GM12878 (cell line): ENCODE measurements around the gene BRME1. TPM values are rescaled to one million over a fixed set of nuclear protein-coding genes. Genes with fewer than 3 reads are reported as not detected.

Experiments used
- BRCA1 ChIP-seq: IDR thresholded peaks from 2 replicates; pipeline ENCODE4 v1.6.1; 2011; ENCODE audit warnings: low read depth, low read length, improper control_type of control experiment
- ETV6 ChIP-seq, 2 experiments: fragments of 450-650 bp in 1 of 2; IDR thresholded peaks in 1 of 2; conservative IDR thresholded peaks in 1 of 2; 2 replicates each; pipeline ENCODE4 v1.6.1; 2014; ENCODE audit warnings: antibody characterized with exemption in 1 of 2, borderline replicate concordance in 1 of 2, low read depth in 1 of 2, mild to moderate bottlenecking in 1 of 2, moderate library complexity in 1 of 2
- HDAC6 ChIP-seq: fragments of 200-600 bp; sonication (generic); IDR thresholded peaks from one replicate; pipeline ENCODE4 v1.8.0; 2017; ENCODE audit warnings: antibody characterized with exemption; ENCODE audit not compliant: unreplicated experiment
- LARP7 ChIP-seq: fragments of 450-650 bp; IDR thresholded peaks from 2 replicates; pipeline ENCODE4 v1.6.1; 2017; ENCODE audit warnings: mild to moderate bottlenecking
- NFYB ChIP-seq: IDR thresholded peaks from 2 replicates; pipeline ENCODE4 v1.6.1; 2011; ENCODE audit warnings: low read depth, mild to moderate bottlenecking, low read length, improper control_type of control experiment, moderate library complexity; ENCODE audit not compliant: insufficient read depth
- POLR2A ChIP-seq: IDR thresholded peaks from 2 replicates; pipeline ENCODE4 v1.6.1; 2011; ENCODE audit warnings: low read depth, mild to moderate bottlenecking, low read length
- YY1 ChIP-seq: IDR thresholded peaks from 2 replicates; pipeline ENCODE4 v1.6.1; 2011; ENCODE audit warnings: low read depth, mild to moderate bottlenecking, low read length
- microRNA counts: library from miRNA; unstranded; fragments of <30 nt; microRNA quantifications from one replicate; lab custom pipeline; 2016
- microRNA-seq: library from miRNA; unstranded; fragments of <30 nt; microRNA quantifications from one replicate; pipeline ENCODE4, GENCODE V29; 2018
- polyA plus RNA-seq, 11 experiments: library from polyadenylated mRNA; depleted of rRNA in 4 of 11; unstranded in 6 of 11; stranded (reverse) in 5 of 11; fragments of >200 nt; fragmentation: Nextera tagmentation in 4 of 11; fragmentation: Illumina TruSeq in 1 of 11; extraction: Ambion mirVana in 4 of 11; extraction: Trizol in 1 of 11; gene quantifications; 1 replicate in 1 of 11; 2 replicates in 10 of 11; pipeline versions ENCODE4 v1.2.1 to v1.2.3, GENCODE V29; 2011 to 2016; ENCODE audit warnings: inconsistent platforms in 2 of 11, missing spikeins in 2 of 11, low read depth in 1 of 11
- small RNA-seq: library from RNA; depleted of rRNA; stranded (forward); fragments of <200 nt; gene quantifications from one replicate; pipeline ENCODE3, GENCODE V24; 2014
- total RNA-seq, 4 experiments: library from RNA; depleted of rRNA in 3 of 4; stranded (reverse); fragments of >200 nt in 3 of 4; fragmentation: Illumina TruSeq in 1 of 4; extraction: Trizol in 1 of 4; gene quantifications; 2 replicates each; pipeline versions ENCODE4 v1.2.1 to v1.2.3, GENCODE V29; 2013 to 2021
- TF ChIP-seq, protein P1 (sequence below): fragments of 450-650 bp; IDR thresholded peaks from 2 replicates; pipeline ENCODE4 v1.6.1; 2016; ENCODE audit warnings: mild to moderate bottlenecking
- TF ChIP-seq, protein P2 (sequence below): IDR thresholded peaks from 2 replicates; pipeline ENCODE4 v1.6.1; 2012; ENCODE audit warnings: low read length, inconsistent platforms

BRME1 gene
- total and polyA plus RNA-seq, 10 of the 15 experiments (the other 5 are each of a cell fraction or from before 2014, with no cell fraction given) = 0.07 to 2.2 (median 1.1) TPM; not detected in 1

DNA sequence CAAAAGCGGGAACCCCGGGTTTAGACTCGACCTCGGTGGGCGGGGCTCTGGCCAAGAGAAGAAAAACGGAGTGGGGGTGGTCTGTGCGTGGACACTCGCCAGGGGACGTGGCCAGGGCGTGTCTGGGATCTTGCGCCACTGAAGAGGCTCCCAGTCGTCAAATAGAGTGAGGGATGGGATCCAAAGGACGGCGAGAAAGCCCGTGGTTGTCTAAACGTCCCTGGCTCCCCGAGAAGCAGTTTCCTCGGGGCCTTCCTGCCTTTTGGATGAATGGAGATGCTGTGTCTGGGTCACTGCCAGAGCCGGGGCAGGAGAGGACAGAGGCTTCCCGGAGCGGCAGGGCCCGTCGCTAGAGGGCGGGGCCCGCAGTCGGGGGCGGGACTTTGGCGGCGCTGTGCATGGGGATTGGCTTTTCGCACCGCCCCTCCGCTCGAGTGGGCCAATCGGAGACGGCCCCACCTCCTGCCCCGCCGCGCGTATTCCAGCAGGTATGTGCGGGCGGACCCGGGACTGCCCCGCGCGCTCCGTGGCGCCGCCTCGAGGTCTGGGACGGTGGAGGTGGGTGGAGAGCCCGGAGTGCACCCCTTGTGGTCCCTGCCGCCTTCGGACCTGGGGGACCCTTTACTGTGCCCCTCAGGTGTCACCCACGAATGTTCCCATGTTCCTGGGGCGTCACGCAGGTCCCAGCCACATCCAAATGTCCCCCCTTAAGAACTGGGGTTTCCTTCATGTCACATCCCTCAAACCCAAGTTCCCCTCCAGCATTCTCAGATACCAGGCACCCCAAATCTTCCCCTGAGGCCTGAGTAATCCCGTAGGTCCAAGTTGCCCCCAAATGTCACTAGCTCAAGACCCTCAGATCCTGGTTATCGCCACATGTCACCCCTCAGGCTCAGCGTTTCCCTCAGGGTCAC lies 72.3 kb downstream of the BRME1 start (continued):
- peak; percentile 61 for TF ChIP-seq LARP7
- peak; percentile 69 for TF ChIP-seq POLR2A
- 0 out of 2 replicates have a peak, but pooled peaks have one; percentile 42 for TF ChIP-seq YY1
- TF ChIP-seq, protein P1, sequence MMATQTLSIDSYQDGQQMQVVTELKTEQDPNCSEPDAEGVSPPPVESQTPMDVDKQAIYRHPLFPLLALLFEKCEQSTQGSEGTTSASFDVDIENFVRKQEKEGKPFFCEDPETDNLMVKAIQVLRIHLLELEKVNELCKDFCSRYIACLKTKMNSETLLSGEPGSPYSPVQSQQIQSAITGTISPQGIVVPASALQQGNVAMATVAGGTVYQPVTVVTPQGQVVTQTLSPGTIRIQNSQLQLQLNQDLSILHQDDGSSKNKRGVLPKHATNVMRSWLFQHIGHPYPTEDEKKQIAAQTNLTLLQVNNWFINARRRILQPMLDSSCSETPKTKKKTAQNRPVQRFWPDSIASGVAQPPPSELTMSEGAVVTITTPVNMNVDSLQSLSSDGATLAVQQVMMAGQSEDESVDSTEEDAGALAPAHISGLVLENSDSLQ = peak; percentile 99
- peak; percentile 16 for TF ChIP-seq HDAC6
- peak; percentile 98 for TF ChIP-seq NFYB
- TF ChIP-seq, protein P2, sequence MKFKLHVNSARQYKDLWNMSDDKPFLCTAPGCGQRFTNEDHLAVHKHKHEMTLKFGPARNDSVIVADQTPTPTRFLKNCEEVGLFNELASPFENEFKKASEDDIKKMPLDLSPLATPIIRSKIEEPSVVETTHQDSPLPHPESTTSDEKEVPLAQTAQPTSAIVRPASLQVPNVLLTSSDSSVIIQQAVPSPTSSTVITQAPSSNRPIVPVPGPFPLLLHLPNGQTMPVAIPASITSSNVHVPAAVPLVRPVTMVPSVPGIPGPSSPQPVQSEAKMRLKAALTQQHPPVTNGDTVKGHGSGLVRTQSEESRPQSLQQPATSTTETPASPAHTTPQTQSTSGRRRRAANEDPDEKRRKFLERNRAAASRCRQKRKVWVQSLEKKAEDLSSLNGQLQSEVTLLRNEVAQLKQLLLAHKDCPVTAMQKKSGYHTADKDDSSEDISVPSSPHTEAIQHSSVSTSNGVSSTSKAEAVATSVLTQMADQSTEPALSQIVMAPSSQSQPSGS = no peak
- no peak for TF ChIP-seq BRCA1
- TF ChIP-seq ETV6 (conservative IDR thresholded peaks at IDR 0.05 in 1 of 2, IDR thresholded peaks at IDR 0.05 in 1 of 2; ENCODE audit: borderline replicate concordance in 1 of 2, low read depth in 1 of 2) = no peak
- TF ChIP-seq, all 136 proteins: peak for 40

MicroRNAs encoded within 50 kb of the gene (microRNA counts, 767-probe panel; counts per million panel counts)
- microRNA hsa-miR-181c-5p (lab: Ali Mortazavi, UCI) = 1,807 counts per million, percentile 70 among the panel's probes with 10 or more counts
- 3,908 counts per million, percentile 94 among the panel's probes with 10 or more counts for microRNA hsa-miR-23a-3p (lab: Ali Mortazavi, UCI)
- microRNA hsa-miR-24-3p (lab: Ali Mortazavi, UCI) = 3,217 counts per million, percentile 90 among the panel's probes with 10 or more counts
- microRNA hsa-miR-27a-3p (lab: Ali Mortazavi, UCI) = 1,973 counts per million, percentile 75 among the panel's probes with 10 or more counts

Small RNAs within 50 kb of the gene (microRNA-seq; reads per million reads assigned to microRNA genes)
- gene MIR181C = 4,151 reads per million, percentile 94 among the genes with 10 or more reads in this experiment
- gene MIR181D = 1,269 reads per million, percentile 90 among the genes with 10 or more reads in this experiment

Small RNAs within 50 kb of the gene (small RNA-seq; reads per million reads assigned to genes)
- gene MIR181C (925 reads per million, percentile 100 among the genes with 10 or more reads in this experiment), gene MIR181D (206 reads per million, percentile 99 among the genes with 10 or more reads in this experiment)

Other genes starting within 250 kb of the BRME1 start
Only the 7 nearest of the 16 such genes appear.
- gene ZSWIM4, start 110.7 kb downstream of the BRME1 start, total RNA-seq (2014; rRNA removed) = 3.1 TPM in 2 replicates
- gene ZSWIM4, start 110.7 kb downstream of the BRME1 start, total RNA-seq (2014; rRNA removed; fragmentation: Illumina TruSeq; extraction: Trizol) = 1.1 and 1.2 TPM in 2 replicates
- 11.1 and 12.2 TPM in 2 replicates for gene ZSWIM4, start 110.7 kb downstream of the BRME1 start, total RNA-seq (2021)
- 0.66 and 1.3 TPM in 2 replicates for gene ZSWIM4, start 110.7 kb downstream of the BRME1 start, polyA plus RNA-seq (2011; rRNA removed)
- 1.6 and 2.2 TPM in 2 replicates for gene ZSWIM4, start 110.7 kb downstream of the BRME1 start, polyA plus RNA-seq (2014; fragmentation: Illumina TruSeq; extraction: Trizol)
- gene ZSWIM4, start 110.7 kb downstream of the BRME1 start, polyA plus RNA-seq (2014; fragmentation: Nextera tagmentation; extraction: Ambion mirVana) = not detected
- 5.1 and 5.6 TPM in 2 replicates for gene ZSWIM4, start 110.7 kb downstream of the BRME1 start, polyA plus RNA-seq (2014; rRNA removed)
- 1 to 10 TPM in 1 of 2 experiments, under 1 TPM in 1; 0.73 to 1.2 TPM for gene ZSWIM4, start 110.7 kb downstream of the BRME1 start, polyA plus RNA-seq (2016; fragmentation: Nextera tagmentation; extraction: Ambion mirVana)
- gene NANOS3, start 29.0 kb downstream of the BRME1 start, total RNA-seq (2014; rRNA removed) = 0.54 and 1.5 TPM in 2 replicates
- gene NANOS3, start 29.0 kb downstream of the BRME1 start, total RNA-seq (2014; rRNA removed; fragmentation: Illumina TruSeq; extraction: Trizol) = 1.5 and 1.6 TPM in 2 replicates
- gene NANOS3, start 29.0 kb downstream of the BRME1 start, total RNA-seq (2021) = 1.5 and 1.7 TPM in 2 replicates
- 0.24 and 0.69 TPM in 2 replicates for gene NANOS3, start 29.0 kb downstream of the BRME1 start, polyA plus RNA-seq (2011; rRNA removed)
- gene NANOS3, start 29.0 kb downstream of the BRME1 start, polyA plus RNA-seq (2014; fragmentation: Illumina TruSeq; extraction: Trizol) = 1.00 TPM in 1 of 2 replicates, not detected in the other
- under 1 TPM; 0.31 to 0.80 TPM for gene NANOS3, start 29.0 kb downstream of the BRME1 start, polyA plus RNA-seq (2014; fragmentation: Nextera tagmentation; extraction: Ambion mirVana)
- 0.81 and 2.3 TPM in 2 replicates for gene NANOS3, start 29.0 kb downstream of the BRME1 start, polyA plus RNA-seq (2014; rRNA removed)
- gene NANOS3, start 29.0 kb downstream of the BRME1 start, polyA plus RNA-seq (2016; fragmentation: Nextera tagmentation; extraction: Ambion mirVana) = under 1 TPM; 0.53 to 0.62 TPM
- gene CC2D1A, start 84 bp upstream of the BRME1 start, total RNA-seq (2014; rRNA removed) = 13.2 and 17.3 TPM in 2 replicates
- gene CC2D1A, start 84 bp upstream of the BRME1 start, total RNA-seq (2014; rRNA removed; fragmentation: Illumina TruSeq; extraction: Trizol) = 9.0 and 10.2 TPM in 2 replicates
- gene CC2D1A, start 84 bp upstream of the BRME1 start, total RNA-seq (2021) = 32.7 and 36.1 TPM in 2 replicates
- gene CC2D1A, start 84 bp upstream of the BRME1 start, polyA plus RNA-seq (2011; rRNA removed) = 7.4 and 11.9 TPM in 2 replicates
- gene CC2D1A, start 84 bp upstream of the BRME1 start, polyA plus RNA-seq (2014; fragmentation: Illumina TruSeq; extraction: Trizol) = 7.3 and 14.8 TPM in 2 replicates
- 1 to 10 TPM in 1 of 2 experiments, under 1 TPM in 1; 0.13 to 1.0 TPM for gene CC2D1A, start 84 bp upstream of the BRME1 start, polyA plus RNA-seq (2014; fragmentation: Nextera tagmentation; extraction: Ambion mirVana)
- gene CC2D1A, start 84 bp upstream of the BRME1 start, polyA plus RNA-seq (2014; rRNA removed) = 24.9 and 28.0 TPM in 2 replicates
- 10 to 100 TPM; 18.6 to 22.5 TPM for gene CC2D1A, start 84 bp upstream of the BRME1 start, polyA plus RNA-seq (2016; fragmentation: Nextera tagmentation; extraction: Ambion mirVana)
- gene PODNL1, start 32.3 kb upstream of the BRME1 start, total RNA-seq (2014; rRNA removed) = not detected in 2 replicates
- gene PODNL1, start 32.3 kb upstream of the BRME1 start, total RNA-seq (2014; rRNA removed; fragmentation: Illumina TruSeq; extraction: Trizol) = not detected in 2 replicates
- not detected in 2 replicates for gene PODNL1, start 32.3 kb upstream of the BRME1 start, total RNA-seq (2021)
- 0.04 TPM in 1 of 2 replicates, not detected in the other for gene PODNL1, start 32.3 kb upstream of the BRME1 start, polyA plus RNA-seq (2011; rRNA removed)
- not detected in 2 replicates for gene PODNL1, start 32.3 kb upstream of the BRME1 start, polyA plus RNA-seq (2014; fragmentation: Illumina TruSeq; extraction: Trizol)
- not detected for gene PODNL1, start 32.3 kb upstream of the BRME1 start, polyA plus RNA-seq (2014; fragmentation: Nextera tagmentation; extraction: Ambion mirVana)
- not detected in 2 replicates for gene PODNL1, start 32.3 kb upstream of the BRME1 start, polyA plus RNA-seq (2014; rRNA removed)
- gene PODNL1, start 32.3 kb upstream of the BRME1 start, polyA plus RNA-seq (2016; fragmentation: Nextera tagmentation; extraction: Ambion mirVana) = under 1 TPM in 1 of 2 experiments, not detected in 1; 0.44 TPM
- 36.2 and 43.3 TPM in 2 replicates for gene DCAF15, start 46.4 kb upstream of the BRME1 start, total RNA-seq (2014; rRNA removed)
- 16.9 and 18.0 TPM in 2 replicates for gene DCAF15, start 46.4 kb upstream of the BRME1 start, total RNA-seq (2014; rRNA removed; fragmentation: Illumina TruSeq; extraction: Trizol)
- 58.2 and 63.4 TPM in 2 replicates for gene DCAF15, start 46.4 kb upstream of the BRME1 start, total RNA-seq (2021)
- gene DCAF15, start 46.4 kb upstream of the BRME1 start, polyA plus RNA-seq (2011; rRNA removed) = 11.8 and 25.3 TPM in 2 replicates
- 11.9 and 20.9 TPM in 2 replicates for gene DCAF15, start 46.4 kb upstream of the BRME1 start, polyA plus RNA-seq (2014; fragmentation: Illumina TruSeq; extraction: Trizol)
- under 1 TPM; 0.16 to 0.58 TPM for gene DCAF15, start 46.4 kb upstream of the BRME1 start, polyA plus RNA-seq (2014; fragmentation: Nextera tagmentation; extraction: Ambion mirVana)
- gene DCAF15, start 46.4 kb upstream of the BRME1 start, polyA plus RNA-seq (2014; rRNA removed) = 50.1 and 55.7 TPM in 2 replicates
- 10 to 100 TPM; 27.9 to 29.2 TPM for gene DCAF15, start 46.4 kb upstream of the BRME1 start, polyA plus RNA-seq (2016; fragmentation: Nextera tagmentation; extraction: Ambion mirVana)
- 1.1 and 2.5 TPM in 2 replicates for gene RFX1, start 100.2 kb upstream of the BRME1 start, total RNA-seq (2014; rRNA removed)
- 0.37 and 0.81 TPM in 2 replicates for gene RFX1, start 100.2 kb upstream of the BRME1 start, total RNA-seq (2014; rRNA removed; fragmentation: Illumina TruSeq; extraction: Trizol)
- gene RFX1, start 100.2 kb upstream of the BRME1 start, total RNA-seq (2021) = 8.2 and 11.0 TPM in 2 replicates
- gene RFX1, start 100.2 kb upstream of the BRME1 start, polyA plus RNA-seq (2011; rRNA removed) = 0.29 and 0.39 TPM in 2 replicates
- gene RFX1, start 100.2 kb upstream of the BRME1 start, polyA plus RNA-seq (2014; fragmentation: Illumina TruSeq; extraction: Trizol) = 0.11 and 0.79 TPM in 2 replicates
- under 1 TPM; 0.05 to 0.29 TPM for gene RFX1, start 100.2 kb upstream of the BRME1 start, polyA plus RNA-seq (2014; fragmentation: Nextera tagmentation; extraction: Ambion mirVana)
- gene RFX1, start 100.2 kb upstream of the BRME1 start, polyA plus RNA-seq (2014; rRNA removed) = 2.6 and 3.5 TPM in 2 replicates
- 1 to 10 TPM; 2.1 to 3.4 TPM for gene RFX1, start 100.2 kb upstream of the BRME1 start, polyA plus RNA-seq (2016; fragmentation: Nextera tagmentation; extraction: Ambion mirVana)
- not detected in 2 replicates for gene RLN3, start 122.0 kb upstream of the BRME1 start, total RNA-seq (2014; rRNA removed)
- gene RLN3, start 122.0 kb upstream of the BRME1 start, total RNA-seq (2014; rRNA removed; fragmentation: Illumina TruSeq; extraction: Trizol) = not detected in 2 replicates
- not detected in 2 replicates for gene RLN3, start 122.0 kb upstream of the BRME1 start, total RNA-seq (2021)
- not detected in 2 replicates for gene RLN3, start 122.0 kb upstream of the BRME1 start, polyA plus RNA-seq (2011; rRNA removed)
- not detected in 2 replicates for gene RLN3, start 122.0 kb upstream of the BRME1 start, polyA plus RNA-seq (2014; fragmentation: Illumina TruSeq; extraction: Trizol)
- not detected for gene RLN3, start 122.0 kb upstream of the BRME1 start, polyA plus RNA-seq (2014; fragmentation: Nextera tagmentation; extraction: Ambion mirVana)
- gene RLN3, start 122.0 kb upstream of the BRME1 start, polyA plus RNA-seq (2014; rRNA removed) = 0.16 TPM in 1 of 2 replicates, not detected in the other
- not detected for gene RLN3, start 122.0 kb upstream of the BRME1 start, polyA plus RNA-seq (2016; fragmentation: Nextera tagmentation; extraction: Ambion mirVana)